Spinal cord (tissue), 10 donors: ENCODE measurements around the gene PLCD3. TPM values are rescaled to one million over a fixed set of nuclear protein-coding genes. Genes with fewer than 3 reads are reported as not detected.

ENCODE experiments used
- DNase-seq, 6 donors: peaks; one replicate each; pipeline versions ENCODE4 v3.0.0 to v3.0.0-alpha.2; 2013 to 2015; ENCODE audit warnings: low spot score in 6 of 6, low read depth in 4 of 6
- H3K27ac ChIP-seq: one replicate; pipeline ENCODE4 v1.5.1; 2013; ENCODE audit warnings: low read depth, low read length, control low read depth
- H3K27me3 ChIP-seq: one replicate; pipeline ENCODE4 v1.6.1; 2013; ENCODE audit warnings: low read length; ENCODE audit not compliant: control insufficient read depth, insufficient read depth
- H3K36me3 ChIP-seq: one replicate; pipeline ENCODE4 v1.6.1; 2013; ENCODE audit warnings: low read length; ENCODE audit not compliant: control insufficient read depth, insufficient read depth
- H3K4me1 ChIP-seq: one replicate; pipeline ENCODE4 v1.6.1; 2013; ENCODE audit warnings: low read length; ENCODE audit not compliant: control insufficient read depth, insufficient read depth
- H3K4me3 ChIP-seq: one replicate; pipeline ENCODE4 v1.5.1; 2013; ENCODE audit warnings: low read depth, low read length, control low read depth
- H3K9me3 ChIP-seq: one replicate; pipeline ENCODE4 v1.6.1; 2013; ENCODE audit warnings: low read length; ENCODE audit not compliant: control insufficient read depth, insufficient read depth
- WGBS: methylation state at CpG from one replicate; pipeline ENCODE4 v1.1.5; 2013; ENCODE audit warnings: missing lambda C conversion rate; ENCODE audit not compliant: insufficient coverage; 5-methylcytosine and 5-hydroxymethylcytosine counted together
- polyA plus RNA-seq, 2 donors: library from polyadenylated mRNA; unstranded; fragments of 120-200 nt; gene quantifications; one replicate each; pipeline ENCODE4 v1.2.1, GENCODE V29; 2013; ENCODE audit not compliant: insufficient read length in 2 of 2
- total RNA-seq, 2 donors: library from RNA; depleted of rRNA in 1 of 2; stranded (reverse); fragments of 120-200 nt in 1 of 2; fragments of >200 nt in 1 of 2; gene quantifications; one replicate each; pipeline versions ENCODE4 v1.2.3 to v1.2.4, GENCODE V29; 2013 to 2014
- donor health status: healthy.

PLCD3 gene
- total and polyA plus RNA-seq, 4 donors: 20.1 to 115 (median 82.7) TPM

DNA sequence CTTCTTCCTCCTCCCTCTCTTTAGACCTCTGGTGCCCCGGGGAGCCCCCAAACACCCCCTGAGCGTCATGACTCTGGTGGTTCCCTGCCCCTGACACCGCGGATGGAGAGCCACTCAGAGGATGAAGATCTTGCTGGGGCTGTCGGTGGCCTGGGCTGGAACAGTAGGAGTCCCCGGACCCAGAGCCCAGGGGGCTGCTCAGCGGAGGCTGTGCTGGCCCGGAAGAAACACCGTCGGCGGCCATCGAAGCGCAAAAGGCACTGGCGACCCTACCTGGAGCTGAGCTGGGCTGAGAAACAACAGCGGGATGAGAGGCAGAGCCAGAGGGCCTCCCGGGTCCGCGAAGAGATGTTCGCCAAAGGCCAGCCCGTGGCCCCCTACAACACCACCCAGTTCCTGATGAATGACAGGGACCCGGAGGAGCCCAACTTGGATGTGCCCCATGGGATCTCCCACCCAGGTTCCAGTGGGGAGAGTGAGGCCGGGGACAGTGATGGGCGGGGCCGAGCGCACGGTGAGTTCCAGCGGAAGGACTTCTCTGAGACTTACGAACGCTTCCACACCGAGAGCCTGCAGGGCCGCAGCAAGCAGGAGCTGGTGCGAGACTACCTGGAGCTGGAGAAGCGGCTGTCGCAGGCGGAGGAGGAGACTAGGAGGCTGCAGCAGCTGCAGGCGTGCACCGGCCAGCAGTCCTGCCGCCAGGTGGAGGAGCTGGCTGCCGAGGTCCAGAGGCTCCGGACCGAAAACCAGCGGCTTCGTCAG lies 36.9 kb upstream of the PLCD3 start:
- Histone ChIP-seq H3K9me3 (no peaks in the 10 kb centered on the region), H3K27ac (no peak overlapping the region), H3K36me3 (peaks cover 37% of the 10 kb centered on the region), H3K4me1 (peaks cover 35% of the 10 kb centered on the region), H3K27me3 (no peaks in the 10 kb centered on the region), H3K4me3 (no peak overlapping the region)
- DNase-seq: no peak
- 89% methylated on average over 43 of the region's 43 CpGs for WGBS

- peaks cover 15% of the 10 kb centered on the region for H3K4me1 ChIP-seq
- H3K36me3 ChIP-seq: peaks cover 24% of the 10 kb centered on the region
- 96% methylated on average over 6 of the region's 7 CpGs for WGBS
- DNase-seq: no peak
- H3K9me3 ChIP-seq: no peaks in the 10 kb centered on the region
- no peaks in the 10 kb centered on the region for H3K27me3 ChIP-seq
- H3K4me3 ChIP-seq: no peak overlapping the region
- no peak overlapping the region for H3K27ac ChIP-seq
These were observed 32.5 kb upstream of the PLCD3 start for GRCh38 chr17:45164734-45165269.

DNA sequence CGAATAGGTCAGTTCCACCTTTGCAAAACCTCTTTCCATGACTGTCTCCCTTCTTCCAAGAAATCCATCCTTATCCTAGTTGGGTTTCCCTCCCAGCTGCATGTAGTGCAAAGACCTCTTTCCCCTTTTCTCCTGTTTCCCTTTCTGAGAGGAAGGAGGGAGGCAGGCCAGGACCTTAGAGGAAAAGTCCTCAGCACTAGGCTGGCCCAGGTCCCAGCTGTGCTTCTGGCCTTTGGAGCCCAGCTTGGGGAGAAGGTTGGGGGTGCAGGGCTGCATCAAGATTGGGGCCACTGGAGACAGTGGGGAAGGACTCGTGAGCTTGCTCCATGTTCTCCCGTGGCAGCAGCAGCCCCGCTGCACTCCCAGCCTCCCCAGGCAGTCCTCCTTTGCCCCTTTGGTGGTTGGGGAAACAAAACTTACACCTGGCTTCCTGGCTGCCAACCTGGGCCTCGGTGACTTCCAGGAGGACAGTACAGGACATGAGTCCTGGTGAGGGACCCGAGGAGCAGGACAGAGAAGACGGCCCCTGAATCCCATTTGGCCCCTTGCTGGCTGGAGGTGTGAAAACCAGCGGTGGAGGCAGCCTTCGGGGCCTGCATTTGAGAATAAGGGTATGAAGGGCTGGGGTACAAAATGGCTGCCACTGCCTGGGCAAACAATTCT lies 29.8 kb upstream of the PLCD3 start:
- H3K27ac ChIP-seq: peak overlapping the region; percentile 91
- peak overlapping the region; percentile 99 for H3K4me3 ChIP-seq
- peaks cover 25% of the 10 kb centered on the region for H3K4me1 ChIP-seq
- no peak for DNase-seq
- peaks cover 9% of the 10 kb centered on the region for H3K36me3 ChIP-seq
- 60% methylated on average over 8 of the region's 9 CpGs for WGBS
- no peaks in the 10 kb centered on the region for H3K9me3 ChIP-seq
- H3K27me3 ChIP-seq: no peaks in the 10 kb centered on the region

DNA sequence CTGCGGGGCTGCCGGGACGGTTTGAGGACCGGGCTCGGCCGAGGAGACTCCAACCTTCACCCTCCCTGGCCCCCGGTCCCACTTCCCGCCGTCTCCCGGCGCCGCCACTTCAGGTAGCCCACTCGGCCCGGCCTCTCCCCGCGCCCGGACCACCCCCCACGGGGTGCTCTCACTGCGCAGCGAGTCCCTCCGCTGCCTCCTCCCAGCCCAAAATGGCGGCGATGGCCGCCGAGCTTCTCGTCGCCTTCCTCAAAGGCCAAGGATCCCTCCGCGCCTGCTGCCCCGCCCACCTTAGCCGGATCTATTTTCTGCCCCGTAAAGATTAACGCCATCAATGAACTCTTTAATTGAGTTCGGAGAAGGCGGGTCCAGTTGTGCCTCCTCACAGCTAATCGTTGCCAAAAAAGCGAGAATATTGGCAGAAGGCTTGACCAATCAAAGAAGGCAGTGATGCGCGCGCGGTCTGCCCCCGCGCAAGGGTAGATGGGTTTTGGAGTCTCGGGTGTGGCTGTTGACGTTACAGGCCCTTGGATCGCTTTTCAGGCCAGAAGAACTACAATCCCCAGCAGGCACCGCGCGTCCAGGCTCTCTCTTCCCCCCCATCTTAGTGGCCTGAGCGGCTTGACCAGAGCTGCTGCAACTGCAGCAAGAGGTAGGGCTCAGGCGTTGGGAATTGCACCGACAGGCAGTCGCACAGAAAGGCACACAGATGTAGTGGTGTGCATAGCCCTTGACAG lies 29.1 kb upstream of the PLCD3 start, which contains the start of gene HEXIM2:
Gene HEXIM2 (plus strand): TSS at position 588 of the 737 bp plus-strand sequence. CDS start 919 bp downstream, outside the sequence.
- peak; percentile 100 for DNase-seq
- Histone ChIP-seq H3K4me3 (peak within 1 kb of the TSS; percentile 99), H3K36me3 (peaks cover 9% of the 10 kb centered on the region), H3K4me1 (peaks cover 25% of the 10 kb centered on the region), H3K9me3 (no peaks in the 10 kb centered on the region), H3K27me3 (no peaks in the 10 kb centered on the region), H3K27ac (peak within 1 kb of the TSS; percentile 100)
- under 1% methylated on average over 44 of the region's 53 CpGs for WGBS

DNA sequence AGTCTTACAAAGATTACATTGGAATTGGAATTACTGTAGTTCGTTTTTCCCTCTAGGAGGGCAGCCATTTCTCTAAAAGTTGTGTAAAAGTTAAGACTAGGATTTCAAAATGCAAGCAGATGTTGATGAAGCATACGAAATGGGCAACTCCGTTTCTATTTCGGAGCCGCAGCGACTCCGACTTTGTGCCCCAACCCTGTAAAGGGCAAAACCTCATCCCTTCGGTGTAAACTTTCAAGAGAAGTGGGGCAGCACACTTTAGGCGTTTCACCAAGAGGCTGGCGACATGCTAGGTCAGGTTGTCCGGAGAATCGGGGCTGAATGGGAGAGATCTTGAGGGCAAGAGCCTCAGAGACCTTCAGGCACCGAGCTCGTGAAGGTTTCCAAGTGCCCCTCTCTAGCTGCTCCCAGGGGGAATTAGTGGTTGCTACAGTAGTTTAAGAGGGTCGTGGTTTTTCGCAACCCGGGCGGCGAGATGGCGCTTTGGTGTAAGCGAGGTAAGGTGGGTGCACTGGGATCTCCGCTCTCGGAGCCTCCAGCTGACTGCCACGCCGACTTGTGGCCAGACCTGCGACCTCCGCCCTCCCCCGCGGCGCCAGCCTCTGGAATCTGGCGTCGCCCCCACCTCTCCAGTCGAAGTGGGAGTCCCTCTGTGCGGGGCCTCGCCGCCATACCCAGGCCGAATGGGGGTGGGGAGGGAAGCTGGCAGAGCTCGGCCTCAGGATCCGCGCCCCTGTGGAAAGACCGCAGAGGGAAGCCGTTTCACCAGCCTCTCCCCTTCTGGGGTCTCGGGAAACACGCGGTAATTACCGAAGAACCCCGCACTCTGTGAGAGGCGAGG lies 28.4 kb upstream of the PLCD3 start:
- peak in 4 of 6 donors; percentile 55 to 89 (median 74) for DNase-seq
- H3K4me3 ChIP-seq: peak overlapping the region; percentile 99
- H3K27ac ChIP-seq: peak overlapping the region; percentile 100
- under 1% methylated on average over 46 of the region's 48 CpGs for WGBS
- no peaks in the 10 kb centered on the region for H3K9me3 ChIP-seq
- H3K36me3 ChIP-seq: peaks cover 9% of the 10 kb centered on the region
- peaks cover 25% of the 10 kb centered on the region for H3K4me1 ChIP-seq
- no peaks in the 10 kb centered on the region for H3K27me3 ChIP-seq

GRCh38 chr17:45156242-45156641 lies 23.9 kb upstream of the PLCD3 start:
- no peak for DNase-seq
- H3K27ac ChIP-seq: no peak overlapping the region
- WGBS: no CpG with 5 or more reads among the region's 3 CpGs

GRCh38 chr17:45155483-45155882 lies 23.2 kb upstream of the PLCD3 start:
- H3K4me1 ChIP-seq: peaks cover 18% of the 10 kb centered on the region

More at GRCh38 chr17:45156242-45156641, 23.9 kb upstream of the PLCD3 start:
- H3K4me1 ChIP-seq: peaks cover 18% of the 10 kb centered on the region
- peaks cover 3% of the 10 kb centered on the region for H3K36me3 ChIP-seq
- no peaks in the 10 kb centered on the region for H3K27me3 ChIP-seq
- no peaks in the 10 kb centered on the region for H3K9me3 ChIP-seq
- H3K4me3 ChIP-seq: no peak overlapping the region

DNA sequence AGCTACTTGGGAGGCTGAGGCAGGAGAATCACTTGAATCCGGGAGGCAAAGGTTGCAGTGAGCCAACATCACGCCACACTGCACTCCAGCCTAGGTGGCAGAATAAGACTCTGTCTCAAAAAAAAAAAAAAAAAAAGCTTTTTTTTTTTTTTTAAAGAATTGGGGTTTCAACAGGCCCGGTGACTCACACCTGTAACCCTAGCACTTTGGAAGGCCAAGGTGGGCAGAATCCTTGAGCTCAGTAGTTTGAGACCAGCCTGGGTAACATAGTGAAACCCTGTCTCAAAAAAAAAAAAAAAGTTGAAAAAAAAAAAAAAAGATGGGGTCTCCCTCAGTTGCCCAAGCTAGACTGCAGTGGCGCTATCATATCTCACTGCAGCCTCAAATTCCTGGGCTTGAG lies 22.7 kb upstream of the PLCD3 start:
- no peak for DNase-seq
- WGBS: 80% methylated on average over 1 of the region's 4 CpGs
- Histone ChIP-seq H3K4me3 (no peak overlapping the region), H3K27ac (no peak overlapping the region), H3K36me3 (peaks cover under 1% of the 10 kb centered on the region), H3K27me3 (no peaks in the 10 kb centered on the region), H3K4me1 (peaks cover 18% of the 10 kb centered on the region), H3K9me3 (no peaks in the 10 kb centered on the region)

More at GRCh38 chr17:45155483-45155882, 23.2 kb upstream of the PLCD3 start:
- no peaks in the 10 kb centered on the region for H3K27me3 ChIP-seq
- H3K4me3 ChIP-seq: no peak overlapping the region
- no peaks in the 10 kb centered on the region for H3K36me3 ChIP-seq
- H3K27ac ChIP-seq: no peak overlapping the region
- DNase-seq: no peak
- H3K9me3 ChIP-seq: no peaks in the 10 kb centered on the region
- WGBS: 83% methylated on average over 1 of the region's 2 CpGs
